ENCODE measurements around the gene APEX1.

DNA sequence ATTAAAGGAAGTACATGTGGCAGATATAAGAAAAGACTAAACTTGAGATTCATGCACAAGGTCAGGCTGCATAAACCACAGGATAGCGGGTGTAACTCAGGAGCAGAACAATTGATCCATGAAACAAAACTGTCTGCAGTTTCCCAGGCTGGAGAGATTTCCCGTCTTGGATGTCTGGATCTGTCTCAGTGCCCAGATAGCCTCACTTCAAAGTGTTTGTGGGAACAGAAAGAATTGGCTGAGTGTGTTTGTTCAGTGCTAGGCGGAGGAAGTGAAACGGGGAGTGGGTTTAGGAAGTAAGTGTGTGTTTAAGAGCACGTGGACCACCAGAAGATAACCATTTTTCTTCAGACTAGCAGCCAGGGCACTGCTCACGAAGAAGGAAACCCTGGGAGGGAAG is 48.9 kb downstream of the APEX1 start:
- TF ChIP-seq, protein P1, sequence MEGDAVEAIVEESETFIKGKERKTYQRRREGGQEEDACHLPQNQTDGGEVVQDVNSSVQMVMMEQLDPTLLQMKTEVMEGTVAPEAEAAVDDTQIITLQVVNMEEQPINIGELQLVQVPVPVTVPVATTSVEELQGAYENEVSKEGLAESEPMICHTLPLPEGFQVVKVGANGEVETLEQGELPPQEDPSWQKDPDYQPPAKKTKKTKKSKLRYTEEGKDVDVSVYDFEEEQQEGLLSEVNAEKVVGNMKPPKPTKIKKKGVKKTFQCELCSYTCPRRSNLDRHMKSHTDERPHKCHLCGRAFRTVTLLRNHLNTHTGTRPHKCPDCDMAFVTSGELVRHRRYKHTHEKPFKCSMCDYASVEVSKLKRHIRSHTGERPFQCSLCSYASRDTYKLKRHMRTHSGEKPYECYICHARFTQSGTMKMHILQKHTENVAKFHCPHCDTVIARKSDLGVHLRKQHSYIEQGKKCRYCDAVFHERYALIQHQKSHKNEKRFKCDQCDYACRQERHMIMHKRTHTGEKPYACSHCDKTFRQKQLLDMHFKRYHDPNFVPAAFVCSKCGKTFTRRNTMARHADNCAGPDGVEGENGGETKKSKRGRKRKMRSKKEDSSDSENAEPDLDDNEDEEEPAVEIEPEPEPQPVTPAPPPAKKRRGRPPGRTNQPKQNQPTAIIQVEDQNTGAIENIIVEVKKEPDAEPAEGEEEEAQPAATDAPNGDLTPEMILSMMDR (IDR thresholded peaks at IDR 0.05; ENCODE audit: low read depth, low read length, poor library complexity, severe bottlenecking), result no peak
- TF ChIP-seq EZH2phosphoT487 (IDR thresholded peaks at IDR 0.05; ENCODE audit: borderline replicate concordance, low read length), result no peak
